HG03025 (cell line): ENCODE data around the gene NTHL1.

Source experiments
- ATAC-seq: cut with Tn5 transposase; IDR thresholded peaks from one replicate; pipeline ENCODE4 v1.9.1; 2021; ENCODE audit warnings: mild to moderate bottlenecking, moderate library complexity; ENCODE audit not compliant: unreplicated experiment, low FRiP score

Gene NTHL1

GRCh38 chr16:2047330-2048115 lies at the start of gene NTHL1, which contains the start of gene TSC2:
Gene NTHL1, minus strand, starts transcription at chr16:2047834. Its CDS starts 11 bp downstream, at chr16:2047823.
Gene TSC2, plus strand, starts transcription at chr16:2047985. Its CDS starts 631 bp downstream, at chr16:2048616.
- peak; percentile 91 for ATAC-seq

GRCh38 chr16:2096853-2097595 lies 49.4 kb upstream of the NTHL1 start:
- no peak for ATAC-seq

- no peak for ATAC-seq
Measured at GRCh38 chr16:2095918-2096582, 48.4 kb upstream of the NTHL1 start.

GRCh38 chr16:2095315-2095853 lies 47.8 kb upstream of the NTHL1 start:
- ATAC-seq, result no peak

- ATAC-seq, result no peak
Measured at GRCh38 chr16:2093793-2094192, 46.2 kb upstream of the NTHL1 start.

GRCh38 chr16:2092866-2093265 lies 45.2 kb upstream of the NTHL1 start:
- ATAC-seq, result no peak

GRCh38 chr16:2092256-2092620 lies 44.6 kb upstream of the NTHL1 start:
- no peak for ATAC-seq

- no peak for ATAC-seq
Measured at GRCh38 chr16:2091547-2092255, 44.1 kb upstream of the NTHL1 start.

- ATAC-seq, result no peak
Measured at GRCh38 chr16:2090777-2091546, 43.3 kb upstream of the NTHL1 start.

GRCh38 chr16:2090481-2090776 lies 42.8 kb upstream of the NTHL1 start:
- no peak for ATAC-seq

- ATAC-seq, result no peak
Measured at GRCh38 chr16:2089706-2090480, 42.3 kb upstream of the NTHL1 start.

- ATAC-seq, result no peak
Measured at GRCh38 chr16:2088759-2089358, 41.2 kb upstream of the NTHL1 start.

GRCh38 chr16:2087748-2088631 lies 40.4 kb upstream of the NTHL1 start:
- ATAC-seq, result no peak

GRCh38 chr16:2086812-2087747 lies 39.4 kb upstream of the NTHL1 start:
- ATAC-seq, result no peak

- ATAC-seq, result no peak
Measured at GRCh38 chr16:2086106-2086742, 38.6 kb upstream of the NTHL1 start.

- no peak for ATAC-seq
Measured at GRCh38 chr16:2085669-2086068, 38.0 kb upstream of the NTHL1 start.
